HG03460 (cell line): Measurements from ENCODE around the gene FGGY.

ENCODE experiments used
- ATAC-seq: cut with Tn5 transposase; IDR thresholded peaks from one replicate; pipeline ENCODE4 v1.9.1; 2021; ENCODE audit not compliant: unreplicated experiment

FGGY gene

GRCh38 chr1:59502009-59502691 lies 205.3 kb downstream of the FGGY start:
- ATAC-seq: no peak

GRCh38 chr1:59504276-59504675 lies 207.4 kb downstream of the FGGY start:
- ATAC-seq: no peak

- no peak for ATAC-seq
These were observed 208.7 kb downstream of the FGGY start for GRCh38 chr1:59505596-59506028.

GRCh38 chr1:59506952-59507351 lies 210.1 kb downstream of the FGGY start:
- ATAC-seq: peak; percentile 85

- no peak for ATAC-seq
These were observed 212.5 kb downstream of the FGGY start for GRCh38 chr1:59509341-59509875.

- no peak for ATAC-seq
These were observed 213.4 kb downstream of the FGGY start for GRCh38 chr1:59510249-59510648.

- ATAC-seq: no peak
These were observed 214.9 kb downstream of the FGGY start for GRCh38 chr1:59511476-59512465.

- no peak for ATAC-seq
These were observed 215.8 kb downstream of the FGGY start for GRCh38 chr1:59512702-59513101.

GRCh38 chr1:59514061-59514909 lies 217.4 kb downstream of the FGGY start:
- no peak for ATAC-seq

GRCh38 chr1:59516881-59517280 lies 220.0 kb downstream of the FGGY start:
- ATAC-seq: no peak

- no peak for ATAC-seq
These were observed 223.3 kb downstream of the FGGY start for GRCh38 chr1:59520194-59520593.

- no peak for ATAC-seq
These were observed 224.0 kb downstream of the FGGY start for GRCh38 chr1:59520827-59521418.

- ATAC-seq: no peak
These were observed 224.6 kb downstream of the FGGY start for GRCh38 chr1:59521456-59521855.

- ATAC-seq: no peak
These were observed 226.1 kb downstream of the FGGY start for GRCh38 chr1:59522925-59523505.

GRCh38 chr1:59523745-59524450 lies 227.0 kb downstream of the FGGY start:
- no peak for ATAC-seq

GRCh38 chr1:59526240-59526639 lies 229.3 kb downstream of the FGGY start:
- ATAC-seq: no peak

GRCh38 chr1:59528471-59528870 lies 231.6 kb downstream of the FGGY start:
- no peak for ATAC-seq

GRCh38 chr1:59528900-59529299 lies 232.0 kb downstream of the FGGY start:
- no peak for ATAC-seq

- ATAC-seq: no peak
These were observed 233.2 kb downstream of the FGGY start for GRCh38 chr1:59530119-59530518.
